NK-92 treated with Interleukin-12 subunit alpha and Interleukin-12 subunit beta, amount 100 ng/mL, for 24 hours (cell line): ENCODE data around the gene PPP1R10.

ENCODE experiments used
- DNase-seq: peaks from one replicate; lab custom pipeline; 2025; lab: John Stamatoyannopoulos, UW

Gene PPP1R10

DNA sequence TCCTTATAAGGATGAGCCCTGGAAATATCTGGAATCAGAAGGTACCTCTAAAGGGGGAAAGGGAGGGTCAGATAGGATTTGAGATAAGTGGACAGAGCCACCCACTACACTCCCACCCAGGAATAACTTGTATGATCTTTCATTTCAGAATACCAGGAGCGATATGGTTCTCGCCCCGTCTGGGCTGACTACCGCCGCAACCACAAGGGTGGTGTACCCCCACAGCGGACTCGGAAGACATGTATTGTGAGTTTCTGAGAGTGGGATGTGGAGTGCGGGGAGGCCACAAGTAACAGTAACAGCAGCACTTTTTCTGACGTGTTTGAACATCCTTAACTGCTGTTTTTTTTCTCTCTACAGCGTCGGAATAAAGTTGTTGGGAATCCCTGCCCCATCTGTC lies 2.5 kb upstream of the PPP1R10 start:
- DNase-seq = no peak

GRCh38 chr6:30618270-30618797 lies 1.3 kb upstream of the PPP1R10 start:
- peak; percentile 12 for DNase-seq

DNA sequence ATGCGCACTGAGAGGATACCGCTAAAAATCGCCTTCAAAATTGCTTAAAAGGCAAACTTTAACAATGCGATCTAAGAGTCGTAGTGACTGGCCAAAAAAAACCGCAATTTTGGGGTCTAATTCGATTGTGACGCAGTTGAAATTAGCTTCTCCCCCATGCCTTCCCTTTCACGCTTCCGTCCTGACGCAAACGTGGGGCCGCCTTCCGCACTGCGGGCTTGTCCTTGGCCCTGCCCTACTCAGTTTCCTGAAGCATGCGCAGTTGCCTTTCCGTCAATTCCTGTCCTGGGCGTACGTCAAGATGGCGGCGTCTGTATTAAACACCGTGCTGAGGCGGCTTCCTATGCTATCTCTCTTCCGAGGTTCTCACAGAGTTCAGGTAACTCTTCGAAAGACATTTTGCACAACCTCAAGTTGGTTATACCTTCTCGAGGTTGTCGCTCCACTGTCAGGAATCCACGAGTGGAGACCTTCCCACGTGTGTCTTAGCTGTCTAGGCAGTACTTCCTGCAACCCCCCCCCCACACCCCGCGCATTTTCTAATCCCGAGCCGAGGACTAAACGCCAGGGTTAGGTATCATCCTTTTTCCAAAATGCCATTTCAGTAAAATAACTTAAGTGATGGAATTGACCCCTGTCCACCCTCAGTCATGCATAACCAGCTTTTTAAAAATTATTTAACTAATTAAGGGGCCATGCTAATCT lies 674 bp upstream of the PPP1R10 start, which contains the start of gene MRPS18B:
Gene MRPS18B, plus strand, starts transcription at position 276 of the 705 bp plus-strand sequence. Its CDS starts 26 bp downstream, at position 302.
- peak; percentile 97 for DNase-seq

DNA sequence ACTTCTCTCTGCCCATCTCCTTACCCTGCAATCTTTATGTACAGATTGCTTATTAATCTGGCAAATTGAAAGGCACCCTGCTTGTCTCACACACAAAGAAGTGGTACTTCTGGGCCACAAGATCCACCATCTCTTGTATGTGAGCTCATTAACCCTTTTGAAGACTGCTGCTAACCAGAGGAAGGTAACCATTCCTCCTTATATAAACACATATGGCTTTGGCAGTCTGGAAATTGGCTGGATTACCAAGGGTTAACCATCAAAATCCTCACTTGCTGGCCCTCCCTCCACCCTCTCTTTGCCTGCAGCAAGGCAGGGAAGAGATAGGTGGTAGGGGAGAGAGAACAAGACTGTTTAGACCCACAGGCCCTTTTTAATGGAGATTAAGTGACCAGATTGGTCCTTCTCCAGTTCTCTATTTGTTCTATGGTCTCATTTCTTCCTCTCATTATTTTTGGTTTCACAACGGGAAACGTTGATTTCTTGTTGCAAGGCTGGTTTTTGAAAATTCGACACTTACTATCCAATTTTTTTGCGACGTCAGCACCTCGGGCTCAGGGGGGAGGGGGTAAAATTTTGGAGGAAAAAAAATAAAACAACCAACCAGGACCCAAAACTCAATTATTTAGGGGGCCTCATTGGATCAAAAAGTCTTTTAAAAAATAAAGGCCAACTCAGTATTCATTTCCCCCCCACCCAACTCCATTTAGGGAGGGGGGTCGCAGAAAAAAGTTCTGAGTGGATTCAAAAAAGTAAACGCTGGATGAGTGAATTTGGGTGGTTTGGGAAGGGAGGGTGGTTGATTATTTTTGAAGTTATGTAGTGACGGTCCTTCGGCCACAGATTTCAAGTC lies 859 bp downstream of the PPP1R10 start:
- no peak for DNase-seq

DNA sequence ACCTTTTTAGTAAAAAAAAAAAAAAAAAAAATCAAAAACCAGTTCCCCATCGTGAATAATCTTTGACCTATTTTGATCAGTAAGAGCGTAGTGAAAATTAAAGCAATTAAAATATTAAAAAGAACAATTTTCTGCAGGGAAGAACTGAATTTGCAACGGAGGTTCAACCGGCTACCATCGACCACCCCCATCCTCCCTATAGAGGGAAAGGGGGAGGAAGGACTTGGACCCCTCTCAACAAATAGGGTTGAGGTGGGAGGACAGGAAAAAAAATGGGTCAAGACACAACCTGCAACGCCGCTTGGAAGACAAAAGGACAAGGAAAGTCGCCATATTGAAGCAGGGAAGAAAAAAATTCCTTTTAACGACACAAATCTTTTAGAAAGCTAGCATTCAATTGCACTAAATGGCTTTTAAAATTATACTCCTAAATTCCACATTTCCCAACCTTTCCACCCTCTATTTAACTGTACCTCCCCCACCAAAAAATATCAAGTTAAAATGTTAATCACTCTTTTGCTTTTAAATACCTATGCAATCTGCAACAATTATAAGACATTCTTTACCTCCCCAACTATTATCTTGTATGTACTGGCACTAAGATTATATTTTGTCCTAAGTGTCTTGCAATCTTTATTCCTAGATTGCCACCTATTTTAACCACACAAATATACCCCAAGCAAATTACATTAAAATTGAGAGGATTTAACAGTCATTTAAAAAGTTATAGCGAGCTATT lies 1.7 kb downstream of the PPP1R10 start:
- DNase-seq = peak; percentile 32

DNA sequence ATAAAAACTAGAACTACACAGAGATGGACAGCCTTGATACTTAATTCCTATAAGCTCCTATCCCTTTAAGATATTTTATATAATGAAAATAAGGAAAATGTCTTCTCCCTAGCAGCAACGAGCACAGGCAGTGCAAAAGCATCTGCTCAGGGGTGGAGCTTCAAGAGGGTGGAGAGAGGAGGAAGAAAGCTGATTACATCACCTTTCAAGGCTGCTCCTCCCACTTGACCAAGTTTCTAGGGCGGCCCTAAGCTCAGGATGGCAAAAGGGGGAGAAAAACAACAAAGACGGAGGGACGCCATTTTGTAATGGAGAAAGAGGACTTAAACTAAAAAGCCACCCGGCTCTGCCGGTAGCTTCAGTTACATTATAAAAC lies 2.2 kb downstream of the PPP1R10 start:
- peak; percentile 72 for DNase-seq

GRCh38 chr6:30614044-30614842 lies 2.8 kb downstream of the PPP1R10 start:
- DNase-seq = no peak

- no peak for DNase-seq
These were observed 3.6 kb downstream of the PPP1R10 start for GRCh38 chr6:30613251-30614043.

GRCh38 chr6:30612687-30613248 lies 4.3 kb downstream of the PPP1R10 start:
- DNase-seq = no peak

- DNase-seq = no peak
These were observed 4.8 kb downstream of the PPP1R10 start for GRCh38 chr6:30612213-30612612.

GRCh38 chr6:30611856-30612194 lies 5.2 kb downstream of the PPP1R10 start:
- no peak for DNase-seq

- no peak for DNase-seq
These were observed 5.7 kb downstream of the PPP1R10 start for GRCh38 chr6:30611150-30611855.

DNA sequence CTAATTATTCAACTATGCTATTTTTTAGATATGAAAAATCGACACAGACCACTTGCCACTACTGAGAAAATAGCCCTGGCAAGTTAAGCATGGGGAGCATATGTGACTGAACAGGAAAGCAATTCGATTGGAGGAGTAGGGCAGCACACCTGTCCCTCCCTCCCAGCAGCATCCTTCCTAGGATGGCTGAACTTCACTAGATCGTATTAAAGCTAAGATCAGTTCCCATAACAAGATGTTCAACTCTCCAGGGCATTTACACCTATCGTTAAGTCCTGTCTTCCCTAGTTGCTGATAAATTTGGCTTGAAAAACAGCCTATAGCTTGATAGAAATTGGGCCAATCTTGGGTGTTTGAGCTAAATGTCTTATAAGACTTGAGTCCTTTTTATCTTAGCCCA lies 7.0 kb downstream of the PPP1R10 start:
- DNase-seq = no peak

GRCh38 chr6:30603961-30604360 lies 13.1 kb downstream of the PPP1R10 start:
- DNase-seq = no peak

- no peak for DNase-seq
These were observed 15.0 kb downstream of the PPP1R10 start for GRCh38 chr6:30601815-30602641.

GRCh38 chr6:30601436-30601814 lies 15.6 kb downstream of the PPP1R10 start:
- no peak for DNase-seq

DNA sequence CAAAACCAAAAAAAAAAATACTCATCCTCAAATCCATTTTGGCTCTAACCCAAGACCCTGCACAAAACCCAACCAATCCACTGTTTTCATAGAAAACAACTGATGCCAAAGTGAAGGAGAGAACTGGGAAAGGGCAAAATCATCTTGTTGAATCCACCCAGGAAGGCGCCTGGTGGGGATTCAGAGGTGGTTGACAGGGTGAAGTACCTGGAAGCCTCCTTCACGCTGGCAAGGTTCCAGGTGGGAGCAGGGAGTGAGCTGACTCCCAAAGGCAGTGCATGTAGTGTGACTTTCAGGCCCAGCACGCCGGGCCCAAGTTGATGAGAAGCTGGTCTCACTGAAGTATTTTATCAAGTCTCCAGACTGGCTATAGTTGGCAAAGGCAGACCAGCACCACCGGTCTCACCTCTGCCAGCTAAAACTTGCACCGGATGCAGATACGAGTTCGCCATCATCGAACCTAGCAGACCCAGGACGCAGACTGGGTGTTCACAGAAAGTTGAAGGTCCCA lies 16.5 kb downstream of the PPP1R10 start:
- DNase-seq = no peak

- DNase-seq = no peak
These were observed 17.3 kb downstream of the PPP1R10 start for GRCh38 chr6:30599625-30600324.
